Islet of Langerhans (tissue), 1 donor: Measurements from ENCODE around the gene REG3A.

Experiments used
- FAIRE-seq: peaks from one replicate; lab custom pipeline; 2011; peaks lifted over from hg19 to GRCh38; lab: Jason Lieb, UNC

Gene REG3A

GRCh38 chr2:79120194-79120713, 39.3 kb downstream of the REG3A start, which contains the start of gene REG1A:
Gene REG1A, plus strand, starts transcription at chr2:79120488. Its CDS starts 374 bp downstream, at chr2:79120862.
- no peak for FAIRE-seq

DNA sequence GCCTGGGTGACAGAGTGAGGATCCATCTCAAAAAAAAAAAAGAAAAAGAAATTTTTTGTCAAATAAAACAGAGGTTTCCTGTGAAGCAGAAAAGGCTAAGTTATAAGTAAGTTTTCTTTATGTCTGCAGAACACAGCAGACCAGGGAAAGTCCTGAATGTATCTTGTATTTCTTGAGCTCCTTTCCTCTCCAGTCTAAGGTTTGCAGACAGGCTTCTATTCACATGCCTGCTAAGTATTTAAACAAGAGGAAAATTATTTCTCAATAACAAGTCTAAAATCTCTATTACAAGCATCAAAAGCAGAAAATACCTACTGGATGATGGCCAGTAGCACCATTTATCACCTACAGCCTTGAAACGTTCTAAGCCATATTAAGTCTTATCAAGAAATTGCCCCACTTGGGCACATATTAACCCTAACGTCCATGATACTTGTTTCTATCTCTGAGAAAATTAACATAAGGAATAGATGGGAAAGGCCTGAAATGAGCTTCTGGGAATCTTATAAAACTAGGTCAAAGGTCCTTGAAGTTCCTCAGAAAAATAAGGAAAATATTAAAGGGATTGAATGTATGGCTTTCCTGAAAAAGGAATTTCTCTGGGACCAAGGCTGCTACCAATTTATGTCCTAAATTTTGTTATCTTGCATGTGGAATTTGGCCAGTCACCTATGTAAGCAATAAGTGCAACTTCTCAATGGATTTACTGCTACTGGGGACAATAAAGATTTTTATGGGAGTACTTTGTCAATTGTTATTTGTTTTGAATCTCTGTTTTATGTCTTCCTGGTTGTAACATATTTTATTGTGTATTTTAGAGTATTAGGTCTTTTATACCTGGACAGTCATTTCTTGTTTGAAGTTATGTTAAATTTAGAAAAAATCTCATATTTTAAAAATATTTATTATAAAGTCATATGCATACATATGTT, 42.3 kb downstream of the REG3A start:
- no peak for FAIRE-seq

DNA sequence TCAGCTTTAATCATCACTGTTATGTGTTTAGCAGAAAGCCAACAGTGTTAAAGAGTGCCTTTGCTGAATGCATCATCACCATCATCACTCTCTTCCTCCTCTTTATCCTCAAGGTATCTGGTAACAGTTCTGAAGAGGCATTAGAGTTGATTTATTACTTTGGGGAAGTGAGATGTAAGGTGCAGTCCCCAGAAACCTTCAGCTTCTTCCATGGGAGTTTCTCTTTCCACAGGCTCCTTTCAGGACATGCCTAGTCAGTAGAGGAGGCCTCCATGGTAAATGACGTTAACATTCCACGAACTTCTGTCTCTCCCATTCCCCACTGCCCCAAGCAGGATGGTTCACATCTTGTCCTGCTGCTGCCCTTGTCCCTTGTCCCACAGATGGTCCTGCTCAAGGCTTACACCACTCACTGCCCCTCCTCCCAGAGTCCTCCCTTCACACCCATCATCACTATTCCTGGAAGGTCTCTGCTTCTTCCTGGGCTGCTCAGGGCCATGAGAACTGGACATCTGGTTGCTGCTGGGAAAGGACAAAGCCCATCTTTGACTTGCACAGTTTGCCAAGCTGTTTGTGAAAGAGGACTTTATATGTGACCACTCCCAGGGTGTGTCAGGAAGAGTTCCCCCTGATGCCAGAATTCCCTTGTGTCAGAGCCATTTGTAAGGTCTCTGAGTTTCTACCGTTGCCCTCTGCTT, 44.6 kb downstream of the REG3A start:
- no peak for FAIRE-seq

DNA sequence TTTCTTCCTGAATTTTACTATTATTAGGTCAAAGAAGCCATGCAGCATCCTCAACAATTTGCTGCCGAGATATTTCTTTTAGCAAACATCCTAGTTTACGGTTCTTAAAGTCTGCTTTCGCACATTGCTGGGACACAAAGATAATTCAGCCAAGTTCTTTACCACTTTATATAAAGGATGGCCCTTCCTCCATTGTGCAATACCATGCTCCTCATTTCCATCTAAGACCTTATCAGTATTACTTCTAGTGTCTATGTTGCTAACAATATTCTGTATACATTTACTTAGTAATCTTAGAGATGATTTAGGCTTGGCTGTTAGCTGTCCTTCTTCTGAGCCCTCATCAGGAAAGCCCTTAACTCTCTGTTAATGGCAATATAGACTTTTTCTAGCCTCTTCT, 47.3 kb downstream of the REG3A start:
- no peak for FAIRE-seq
